IMR-90 (cell line): ENCODE measurements around the gene BARX1. TPM values are rescaled to one million over a fixed set of nuclear protein-coding genes. Genes with fewer than 3 reads are reported as not detected.

Experiments
- ATAC-seq: fragments of 200-7000 bp; cut with Tn5 transposase; 2 replicates; pipeline ENCODE4 v1.9.1; 2020; ENCODE audit warnings: low read depth, mild to moderate bottlenecking, moderate library complexity
- BruUV-seq: library from RNA; stranded (reverse); fragments of 400-500 nt; replicated peaks from 2 replicates; lab custom pipeline; 2021; lab: Mats Ljungman, UMichigan
- CTCF ChIA-PET: fragments of 300-600 bp; formaldehyde crosslinking; extraction: SDS; loops from one replicate; lab custom pipeline; 2021; ENCODE audit warnings: antibody characterized with exemption; lab: Yijun Ruan, JAX
- POLR2A ChIA-PET: fragments of 300-600 bp; sonication (Branson Sonifier 250); formaldehyde crosslinking; loops from one replicate; lab custom pipeline; 2022; ENCODE audit warnings: antibody characterized with exemption; ENCODE audit not compliant: unreplicated experiment; lab: Charles Lee
- DNase-seq: peaks from one replicate; pipeline ENCODE4 v3.0.0; 2013
- H2AFZ ChIP-seq: replicated peaks from 2 replicates; pipeline ENCODE3; 2013; ENCODE audit warnings: low read length, mild to moderate bottlenecking; ENCODE audit not compliant: poor library complexity
- H2AK5ac ChIP-seq: 2 replicates; pipeline ENCODE4 v1.6.1; 2013; ENCODE audit warnings: low read depth, low read length, inconsistent platforms
- H2AK9ac ChIP-seq: replicated peaks from 2 replicates; pipeline ENCODE3; 2013; ENCODE audit warnings: mild to moderate bottlenecking, low read depth, low read length, moderate library complexity; ENCODE audit not compliant: poor library complexity
- H2BK120ac ChIP-seq: 2 replicates; pipeline ENCODE4 v1.6.1; 2013; ENCODE audit warnings: low read depth, low read length, inconsistent platforms
- H2BK15ac ChIP-seq: 3 replicates; pipeline ENCODE4 v1.6.1; 2013; ENCODE audit warnings: low read depth, low read length, inconsistent platforms
- H2BK20ac ChIP-seq: 2 replicates; pipeline ENCODE4 v1.6.1; 2013; ENCODE audit warnings: low read depth, mild to moderate bottlenecking, inconsistent platforms, low read length, moderate library complexity
- H2BK5ac ChIP-seq: 2 replicates; pipeline ENCODE4 v1.6.1; 2013; ENCODE audit warnings: mild to moderate bottlenecking, low read depth, low read length, inconsistent platforms; ENCODE audit not compliant: poor library complexity, severe bottlenecking
- H3K14ac ChIP-seq: replicated peaks from 2 replicates; pipeline ENCODE4 v1.6.1; 2013; ENCODE audit warnings: low read depth, low read length, inconsistent platforms
- H3K18ac ChIP-seq: 2 replicates; pipeline ENCODE4 v1.6.1; 2013; ENCODE audit warnings: low read depth, low read length, control low read depth
- H3K23ac ChIP-seq: 2 replicates; pipeline ENCODE4 v1.6.1; 2013; ENCODE audit warnings: low read depth, low read length, inconsistent platforms
- H3K27ac ChIP-seq: 2 replicates; pipeline ENCODE4 v1.5.1; 2013; ENCODE audit warnings: mild to moderate bottlenecking, control low read depth, low read length; ENCODE audit not compliant: insufficient read depth
- H3K27me3 ChIP-seq: 2 replicates; pipeline ENCODE4 v1.6.1; 2013; ENCODE audit warnings: low read length; ENCODE audit not compliant: control insufficient read depth, insufficient read depth
- H3K36me3 ChIP-seq: 2 replicates; pipeline ENCODE4 v1.6.1; 2013; ENCODE audit warnings: low read length, mixed read lengths; ENCODE audit not compliant: control insufficient read depth, insufficient read depth
- H3K4ac ChIP-seq: 2 replicates; pipeline ENCODE4 v1.6.1; 2013; ENCODE audit warnings: low read depth, low read length, inconsistent platforms
- H3K4me1 ChIP-seq: 2 replicates; pipeline ENCODE4 v1.6.1; 2013; ENCODE audit warnings: low read length, mixed read lengths; ENCODE audit not compliant: control insufficient read depth, insufficient read depth
- H3K4me2 ChIP-seq: 2 replicates; pipeline ENCODE4 v1.6.1; 2013; ENCODE audit warnings: low read depth, mild to moderate bottlenecking, control low read depth, low read length, moderate library complexity
- H3K4me3 ChIP-seq: 2 replicates; pipeline ENCODE4 v1.5.1; 2013; ENCODE audit warnings: low read depth, mild to moderate bottlenecking, control low read depth, low read length, moderate library complexity; ENCODE audit not compliant: insufficient read depth
- H3K56ac ChIP-seq: 2 replicates; pipeline ENCODE4 v1.6.1; 2013; ENCODE audit warnings: low read length, inconsistent platforms; ENCODE audit not compliant: insufficient read depth; ENCODE audit errors: extremely low read depth
- H3K79me1 ChIP-seq, 2 experiments: 2 replicates each; pipeline ENCODE4 v1.6.1; 2013; ENCODE audit warnings: low read length in 2 of 2, inconsistent platforms in 1 of 2, low read depth in 1 of 2
- H3K9ac ChIP-seq: 2 replicates; pipeline ENCODE4 v1.6.1; 2013; ENCODE audit warnings: low read depth, low read length, control low read depth
- H3K9me1 ChIP-seq: 2 replicates; pipeline ENCODE4 v1.6.1; 2013; ENCODE audit warnings: low read length, inconsistent platforms; ENCODE audit not compliant: insufficient read depth
- H3K9me3 ChIP-seq: 2 replicates; pipeline ENCODE4 v1.6.1; 2013; ENCODE audit warnings: low read length; ENCODE audit not compliant: control insufficient read depth, insufficient read depth
- H4K20me1 ChIP-seq: 2 replicates; pipeline ENCODE4 v1.6.1; 2013; ENCODE audit warnings: low read length, inconsistent platforms; ENCODE audit not compliant: insufficient read depth
- H4K5ac ChIP-seq: 2 replicates; pipeline ENCODE4 v1.6.1; 2013; ENCODE audit warnings: mild to moderate bottlenecking, low read depth, low read length, control low read depth
- H4K8ac ChIP-seq, 2 experiments: 2 replicates each; pipeline ENCODE4 v1.6.1; 2013; ENCODE audit warnings: low read depth in 2 of 2, low read length in 2 of 2, control low read depth in 1 of 2, inconsistent platforms in 1 of 2
- H4K91ac ChIP-seq: 2 replicates; pipeline ENCODE4 v1.6.1; 2013; ENCODE audit warnings: low read depth, low read length, inconsistent platforms; ENCODE audit not compliant: insufficient read depth
- CEBPB ChIP-seq: IDR thresholded peaks from 2 replicates; pipeline ENCODE4 v1.6.1; 2012; ENCODE audit warnings: low read depth, low read length, improper control_type of control experiment
- MAZ ChIP-seq: IDR thresholded peaks from 2 replicates; pipeline ENCODE4 v1.6.1; 2012; ENCODE audit warnings: low read depth, mild to moderate bottlenecking, low read length, improper control_type of control experiment, moderate library complexity, borderline replicate concordance
- RAD21 ChIP-seq: IDR thresholded peaks from 2 replicates; pipeline ENCODE4 v1.6.1; 2012; ENCODE audit warnings: low read length, improper control_type of control experiment
- RCOR1 ChIP-seq: IDR thresholded peaks from 2 replicates; pipeline ENCODE4 v1.6.1; 2012; ENCODE audit warnings: mild to moderate bottlenecking, low read length, improper control_type of control experiment; ENCODE audit not compliant: insufficient replicate concordance
- WGBS, 2 experiments: methylation state at CpG; one replicate each; pipeline versions ENCODE4 v1.1.5 to v1.1.7; 2013; ENCODE audit warnings: missing lambda C conversion rate in 2 of 2; ENCODE audit not compliant: insufficient read length in 1 of 2; ENCODE audit errors: extremely low coverage in 2 of 2; 5-methylcytosine and 5-hydroxymethylcytosine counted together
- dilution Hi-C: fragments of 300-500 bp; cut with HindIII; formaldehyde crosslinking; loops from one replicate; pipeline ENCODE4 v1.14.3; 2018; ENCODE audit warnings: low sequenced_read_pairs; ENCODE audit not compliant: unreplicated experiment
- in situ Hi-C: fragments of 300-500 bp; cut with MboI; formaldehyde crosslinking; loops from 3 replicates; pipeline ENCODE4 v1.14.3; 2019; ENCODE audit warnings: low sequenced_read_pairs, inconsistent platforms, mixed read lengths
- intact Hi-C: fragments of 100-400 bp; cut with micrococcal nuclease; formaldehyde crosslinking; loops from 2 replicates; pipeline ENCODE4 v1.10.0; 2022
- polyA plus RNA-seq, 3 experiments: library from polyadenylated mRNA; depleted of rRNA; stranded (reverse); fragments of >200 nt; gene quantifications; 2 replicates each; pipeline ENCODE4 v1.2.3, GENCODE V29; 2012; ENCODE audit warnings: low replicate concordance in 1 of 3
- total RNA-seq: library from RNA; depleted of rRNA; stranded (reverse); fragments of >200 nt; gene quantifications from 2 replicates; pipeline ENCODE4 v1.2.3, GENCODE V29; 2012
- TF ChIP-seq, protein P1 (sequence below): fragments of 150-350 bp; IDR thresholded peaks from 2 replicates; pipeline ENCODE4 v1.6.1; 2017; ENCODE audit warnings: mild to moderate bottlenecking, antibody characterized with exemption, low read length, low read depth

BARX1 gene
- total and polyA plus RNA-seq, 2 of the 4 experiments (the other 2 are of a cell fraction): not detected

DNA sequence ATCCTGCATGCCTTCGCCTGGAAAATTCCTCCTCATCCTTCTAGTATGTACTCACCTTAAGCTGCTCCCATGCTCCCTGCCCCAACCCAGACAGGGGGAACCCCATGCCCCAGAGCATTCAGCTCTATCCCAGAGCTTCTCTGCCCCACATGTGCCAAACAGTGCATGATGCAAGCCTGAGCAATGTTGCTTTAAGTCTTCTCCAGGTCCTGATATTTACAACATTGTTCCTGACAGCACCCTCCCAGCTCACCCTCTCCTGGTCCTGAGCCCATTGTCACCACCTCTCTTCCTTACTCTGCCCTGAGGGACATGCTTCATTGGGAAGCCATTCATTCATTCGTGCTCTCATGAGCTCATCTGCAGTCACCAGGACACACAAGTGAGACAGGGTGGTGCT is 23.4 kb upstream of the BARX1 start:
- no peak overlapping the region for H3K27ac ChIP-seq
- no TSS peak for BruUV-seq
- no peaks in the 10 kb centered on the region for H4K20me1 ChIP-seq
- no peaks in the 10 kb centered on the region for H3K79me1 ChIP-seq
- H3K14ac ChIP-seq: no peak overlapping the region
- TF ChIP-seq, protein P1, sequence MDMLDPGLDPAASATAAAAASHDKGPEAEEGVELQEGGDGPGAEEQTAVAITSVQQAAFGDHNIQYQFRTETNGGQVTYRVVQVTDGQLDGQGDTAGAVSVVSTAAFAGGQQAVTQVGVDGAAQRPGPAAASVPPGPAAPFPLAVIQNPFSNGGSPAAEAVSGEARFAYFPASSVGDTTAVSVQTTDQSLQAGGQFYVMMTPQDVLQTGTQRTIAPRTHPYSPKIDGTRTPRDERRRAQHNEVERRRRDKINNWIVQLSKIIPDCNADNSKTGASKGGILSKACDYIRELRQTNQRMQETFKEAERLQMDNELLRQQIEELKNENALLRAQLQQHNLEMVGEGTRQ: no peak
- TF ChIP-seq MAZ: no peak
- TF ChIP-seq RCOR1: no peak
- no peak for TF ChIP-seq RAD21
- TF ChIP-seq CEBPB: peak; percentile 26; the same call in 1 of the 2 replicates
- no peak overlapping the region for H3K9ac ChIP-seq
- H4K8ac ChIP-seq: no peak overlapping the region
- H4K91ac ChIP-seq: no peak overlapping the region
- in situ Hi-C loops: no loop called here
- peak overlapping the region; percentile 9 for H2AK9ac ChIP-seq
- no peak for ATAC-seq
- H3K9me3 ChIP-seq: no peaks in the 10 kb centered on the region
- intact Hi-C loops: no loop called here
- ChIA-PET POLR2A (no interaction called here), CTCF (no interaction called here)
- H3K18ac ChIP-seq: no peak overlapping the region
- no peaks in the 10 kb centered on the region for H3K4me1 ChIP-seq
- no peak overlapping the region for H2AK5ac ChIP-seq
- H2BK120ac ChIP-seq: no peak overlapping the region
- WGBS, 2 experiments: 43% methylated on average over 1 of the region's 2 CpGs; no CpG with 5 or more reads in 1 of the 2 experiments
- H3K56ac ChIP-seq: no peak overlapping the region
- peak overlapping the region; percentile 17 for H2AFZ ChIP-seq
- no peak overlapping the region for H3K4ac ChIP-seq
- DNase-seq: no peak
- dilution Hi-C loops: no loop called here
- H2BK5ac ChIP-seq: no peak overlapping the region
- peaks cover 12% of the 10 kb centered on the region for H3K27me3 ChIP-seq
- no peak overlapping the region for H4K5ac ChIP-seq
- H3K4me2 ChIP-seq: no peak overlapping the region
- no peaks in the 10 kb centered on the region for H3K9me1 ChIP-seq
- H3K4me3 ChIP-seq: no peak overlapping the region
- H2BK15ac ChIP-seq: no peak overlapping the region
- no peaks in the 10 kb centered on the region for H3K36me3 ChIP-seq
- H3K23ac ChIP-seq: no peak overlapping the region
- H2BK20ac ChIP-seq: no peak overlapping the region
